ENCODE measurements around the gene UNC80. TPM values are rescaled to one million over a fixed set of nuclear protein-coding genes. Genes with fewer than 3 reads are reported as not detected.

Gene UNC80
- total RNA-seq, 1 donor from 2014 or later: 2.8 TPM

DNA sequence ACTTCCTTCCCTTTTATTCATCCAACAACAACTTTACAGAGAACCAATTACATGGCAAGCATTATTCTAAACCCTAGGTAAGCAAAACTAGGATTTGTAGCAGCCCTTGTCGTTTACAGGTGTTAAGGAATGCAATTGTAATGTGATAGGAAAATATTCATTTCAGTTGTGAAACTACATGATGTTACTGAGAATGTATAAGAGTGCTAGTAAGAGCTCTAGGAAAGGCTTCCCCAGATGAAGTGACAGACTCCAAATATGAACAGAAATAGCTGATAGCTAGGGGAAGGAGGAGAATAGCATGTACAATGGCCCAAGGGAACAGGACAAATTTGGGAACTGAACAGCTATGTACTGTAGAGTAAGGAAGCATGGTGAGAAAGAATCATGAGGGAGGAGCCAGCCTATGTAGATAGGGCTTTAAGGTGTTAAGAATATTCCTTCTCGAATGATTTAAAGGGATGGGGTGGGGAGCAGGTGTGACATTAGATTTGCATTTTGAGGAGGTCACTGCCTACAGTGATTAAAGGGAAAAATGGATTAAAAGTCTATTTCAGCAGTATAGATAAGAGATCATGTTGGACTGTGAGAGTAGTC lies 262.6 kb downstream of the UNC80 start:
- H3K27ac Mint-ChIP-seq (ENCODE audit: unreplicated experiment): no peak overlapping the region
- DNase-seq (ENCODE audit: low read depth, low spot score): no peak
- peaks cover 6% of the 10 kb centered on the region for H3K9me3 Mint-ChIP-seq
- peaks cover 13% of the 10 kb centered on the region for H3K36me3 Mint-ChIP-seq (ENCODE audit: low read depth)
- H3K4me1 Mint-ChIP-seq: no peaks in the 10 kb centered on the region
- TF ChIP-seq, protein P1, sequence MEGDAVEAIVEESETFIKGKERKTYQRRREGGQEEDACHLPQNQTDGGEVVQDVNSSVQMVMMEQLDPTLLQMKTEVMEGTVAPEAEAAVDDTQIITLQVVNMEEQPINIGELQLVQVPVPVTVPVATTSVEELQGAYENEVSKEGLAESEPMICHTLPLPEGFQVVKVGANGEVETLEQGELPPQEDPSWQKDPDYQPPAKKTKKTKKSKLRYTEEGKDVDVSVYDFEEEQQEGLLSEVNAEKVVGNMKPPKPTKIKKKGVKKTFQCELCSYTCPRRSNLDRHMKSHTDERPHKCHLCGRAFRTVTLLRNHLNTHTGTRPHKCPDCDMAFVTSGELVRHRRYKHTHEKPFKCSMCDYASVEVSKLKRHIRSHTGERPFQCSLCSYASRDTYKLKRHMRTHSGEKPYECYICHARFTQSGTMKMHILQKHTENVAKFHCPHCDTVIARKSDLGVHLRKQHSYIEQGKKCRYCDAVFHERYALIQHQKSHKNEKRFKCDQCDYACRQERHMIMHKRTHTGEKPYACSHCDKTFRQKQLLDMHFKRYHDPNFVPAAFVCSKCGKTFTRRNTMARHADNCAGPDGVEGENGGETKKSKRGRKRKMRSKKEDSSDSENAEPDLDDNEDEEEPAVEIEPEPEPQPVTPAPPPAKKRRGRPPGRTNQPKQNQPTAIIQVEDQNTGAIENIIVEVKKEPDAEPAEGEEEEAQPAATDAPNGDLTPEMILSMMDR (conservative IDR thresholded peaks at IDR 0.05): no peak
- no peaks in the 10 kb centered on the region for H3K27me3 Mint-ChIP-seq (ENCODE audit: low read depth)
- H3K4me3 Mint-ChIP-seq: no peak overlapping the region

DNA sequence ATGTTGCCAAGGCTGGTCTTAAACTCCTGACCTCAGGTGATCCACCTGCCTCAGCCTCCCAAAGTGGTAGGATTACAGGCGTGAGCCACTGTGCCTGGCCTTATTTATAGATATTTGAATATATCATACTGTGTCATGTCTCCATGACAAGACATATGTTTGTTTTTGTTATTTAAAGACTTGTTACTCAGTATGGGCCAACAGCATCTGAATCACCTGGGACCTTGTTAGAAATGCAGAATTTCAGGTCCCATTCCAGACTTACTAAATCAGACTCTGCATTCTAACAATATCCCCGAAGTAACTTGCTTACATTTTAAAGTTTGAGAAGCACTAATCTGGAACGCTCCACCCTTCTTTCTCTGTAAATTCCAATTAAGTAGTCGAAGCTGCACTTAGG lies 264.0 kb downstream of the UNC80 start:
- TF ChIP-seq, protein P1 (conservative IDR thresholded peaks at IDR 0.05): no peak
- no peaks in the 10 kb centered on the region for H3K27me3 Mint-ChIP-seq (ENCODE audit: low read depth)
- no peak overlapping the region for H3K4me3 Mint-ChIP-seq
- H3K4me1 Mint-ChIP-seq: no peaks in the 10 kb centered on the region
- DNase-seq (ENCODE audit: low read depth, low spot score): no peak
- H3K9me3 Mint-ChIP-seq: peaks cover 6% of the 10 kb centered on the region
- peaks cover 13% of the 10 kb centered on the region for H3K36me3 Mint-ChIP-seq (ENCODE audit: low read depth)
- H3K27ac Mint-ChIP-seq (ENCODE audit: unreplicated experiment): no peak overlapping the region

DNA sequence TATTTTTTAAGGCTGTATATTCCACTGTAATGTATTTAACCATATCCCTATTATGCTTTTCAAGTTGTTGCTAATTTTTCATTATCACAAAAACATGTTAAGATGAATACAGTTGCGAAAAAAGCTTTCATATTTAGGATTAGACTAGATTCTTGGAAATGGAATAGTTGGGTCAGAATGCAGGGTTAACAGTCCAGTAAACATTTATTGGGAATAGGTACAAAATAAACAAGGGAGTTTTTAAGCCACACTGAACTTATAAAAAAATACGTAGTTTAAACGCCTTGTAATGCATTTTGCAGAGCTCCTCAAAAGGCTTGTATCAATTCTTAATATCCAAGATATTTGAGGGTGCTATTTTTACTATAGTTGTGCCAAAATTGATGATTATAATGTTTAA lies 266.4 kb downstream of the UNC80 start:
- H3K27ac Mint-ChIP-seq (ENCODE audit: unreplicated experiment): no peak overlapping the region
- peaks cover 4% of the 10 kb centered on the region for H3K36me3 Mint-ChIP-seq (ENCODE audit: low read depth)
- H3K27me3 Mint-ChIP-seq (ENCODE audit: low read depth): no peaks in the 10 kb centered on the region
- no peak overlapping the region for H3K4me3 Mint-ChIP-seq
- no peaks in the 10 kb centered on the region for H3K4me1 Mint-ChIP-seq
- H3K9me3 Mint-ChIP-seq: peaks cover under 1% of the 10 kb centered on the region
- TF ChIP-seq, protein P1 (conservative IDR thresholded peaks at IDR 0.05): no peak
- no peak for DNase-seq (ENCODE audit: low read depth, low spot score)

- H3K36me3 Mint-ChIP-seq (ENCODE audit: low read depth): peaks cover 16% of the 10 kb centered on the region
- no peak overlapping the region for H3K4me3 Mint-ChIP-seq
- no peaks in the 10 kb centered on the region for H3K27me3 Mint-ChIP-seq (ENCODE audit: low read depth)
- H3K27ac Mint-ChIP-seq (ENCODE audit: unreplicated experiment): no peak overlapping the region
- peaks cover 11% of the 10 kb centered on the region for H3K9me3 Mint-ChIP-seq
- no peak for DNase-seq (ENCODE audit: low read depth, low spot score)
- no peaks in the 10 kb centered on the region for H3K4me1 Mint-ChIP-seq
- TF ChIP-seq, protein P1 (conservative IDR thresholded peaks at IDR 0.05): no peak
Observed at GRCh38 chr2:210046851-210047500, 275.3 kb downstream of the UNC80 start.

Other genes starting within 250 kb of the UNC80 start
- 59.8 and 60.2 TPM in 2 replicates for gene RPE, start 230.8 kb downstream of the UNC80 start, total RNA-seq

Measured in neural crest cell (in vitro differentiated cells).